Stimulated activated memory B cell treated with anti-CD40 and anti-IgM and Interleukin-4, amounts not matched to agents 10 μg/mL and 1 μg/mL and 100 μg/mL, for 72 hours (primary cell): ENCODE data around the gene C1orf232.

Experiments used
- ATAC-seq: fragments of 150-1000 bp; cut with Tn5 transposase; 2 replicates; pipeline ENCODE4 v1.10.0; 2021
- H3K27ac Mint-ChIP-seq: one replicate; pipeline ENCODE4 v1.8.0; 2022; ENCODE audit warnings: mild to moderate bottlenecking, mixed read lengths
- H3K27me3 Mint-ChIP-seq: one replicate; pipeline ENCODE4 v1.8.0; 2022; ENCODE audit warnings: mixed read lengths
- H3K36me3 Mint-ChIP-seq: one replicate; pipeline ENCODE4 v1.8.0; 2022; ENCODE audit warnings: mixed read lengths
- H3K4me1 Mint-ChIP-seq: one replicate; pipeline ENCODE4 v1.8.0; 2022; ENCODE audit warnings: mixed read lengths
- H3K4me3 Mint-ChIP-seq: one replicate; pipeline ENCODE4 v1.8.0; 2022; ENCODE audit warnings: mild to moderate bottlenecking, moderate library complexity, mixed read lengths
- H3K9me3 Mint-ChIP-seq: one replicate; pipeline ENCODE4 v1.8.0; 2022; ENCODE audit warnings: mixed read lengths

C1orf232 gene

GRCh38 chr1:26154750-26155149 is 14.0 kb downstream of the C1orf232 start:
- no peaks in the 10 kb centered on the region for H3K36me3 Mint-ChIP-seq
- no peak for ATAC-seq
- peaks cover 9% of the 10 kb centered on the region for H3K4me1 Mint-ChIP-seq
- peaks cover 62% of the 10 kb centered on the region for H3K27me3 Mint-ChIP-seq
- no peak overlapping the region for H3K4me3 Mint-ChIP-seq
- no peak overlapping the region for H3K27ac Mint-ChIP-seq
- H3K9me3 Mint-ChIP-seq = no peaks in the 10 kb centered on the region

- Mint-ChIP-seq H3K9me3 (no peaks in the 10 kb centered on the region), H3K27ac (no peak overlapping the region), H3K27me3 (peaks cover 62% of the 10 kb centered on the region), H3K36me3 (no peaks in the 10 kb centered on the region), H3K4me1 (peaks cover 9% of the 10 kb centered on the region), H3K4me3 (no peak overlapping the region)
- ATAC-seq = no peak
Observed at GRCh38 chr1:26153966-26154532, 14.7 kb downstream of the C1orf232 start.

- ATAC-seq = no peak
- Mint-ChIP-seq H3K27ac (no peak overlapping the region), H3K9me3 (no peaks in the 10 kb centered on the region), H3K4me3 (no peak overlapping the region), H3K36me3 (no peaks in the 10 kb centered on the region), H3K4me1 (peaks cover 6% of the 10 kb centered on the region), H3K27me3 (peaks cover 44% of the 10 kb centered on the region)
Observed at GRCh38 chr1:26148887-26149286, 19.9 kb downstream of the C1orf232 start.

GRCh38 chr1:26145960-26146294 is 22.8 kb downstream of the C1orf232 start:
- Mint-ChIP-seq H3K36me3 (no peaks in the 10 kb centered on the region), H3K9me3 (no peaks in the 10 kb centered on the region), H3K4me3 (no peak overlapping the region), H3K27ac (no peak overlapping the region), H3K4me1 (peaks cover 6% of the 10 kb centered on the region), H3K27me3 (peaks cover 44% of the 10 kb centered on the region)
- no peak for ATAC-seq

- Mint-ChIP-seq H3K36me3 (no peaks in the 10 kb centered on the region), H3K4me3 (no peak overlapping the region), H3K27ac (no peak overlapping the region), H3K9me3 (no peaks in the 10 kb centered on the region), H3K4me1 (peaks cover 6% of the 10 kb centered on the region), H3K27me3 (peaks cover 43% of the 10 kb centered on the region)
- ATAC-seq = peak; percentile 64
Observed at GRCh38 chr1:26145041-26145959, 23.5 kb downstream of the C1orf232 start.

- Mint-ChIP-seq H3K27me3 (peaks cover 14% of the 10 kb centered on the region), H3K4me1 (peaks cover 6% of the 10 kb centered on the region), H3K9me3 (no peaks in the 10 kb centered on the region), H3K27ac (no peak overlapping the region), H3K36me3 (no peaks in the 10 kb centered on the region), H3K4me3 (no peak overlapping the region)
- no peak for ATAC-seq
Observed at GRCh38 chr1:26142159-26142558, 26.6 kb downstream of the C1orf232 start.

- H3K27ac Mint-ChIP-seq = no peak overlapping the region
- no peaks in the 10 kb centered on the region for H3K27me3 Mint-ChIP-seq
- H3K4me3 Mint-ChIP-seq = no peak overlapping the region
- no peaks in the 10 kb centered on the region for H3K9me3 Mint-ChIP-seq
- ATAC-seq = no peak
- peaks cover 7% of the 10 kb centered on the region for H3K36me3 Mint-ChIP-seq
- no peaks in the 10 kb centered on the region for H3K4me1 Mint-ChIP-seq
Observed at GRCh38 chr1:26138974-26139558, 29.7 kb downstream of the C1orf232 start.

- Mint-ChIP-seq H3K9me3 (no peaks in the 10 kb centered on the region), H3K27me3 (peaks cover 14% of the 10 kb centered on the region), H3K36me3 (peaks cover 7% of the 10 kb centered on the region), H3K4me3 (no peak overlapping the region), H3K4me1 (no peaks in the 10 kb centered on the region), H3K27ac (no peak overlapping the region)
- no peak for ATAC-seq
Observed at GRCh38 chr1:26134466-26134865, 34.3 kb downstream of the C1orf232 start.

GRCh38 chr1:26132834-26133167 is 36.0 kb downstream of the C1orf232 start:
- H3K9me3 Mint-ChIP-seq = no peaks in the 10 kb centered on the region
- no peak overlapping the region for H3K4me3 Mint-ChIP-seq
- no peak for ATAC-seq
- H3K27me3 Mint-ChIP-seq = peaks cover 17% of the 10 kb centered on the region
- peaks cover 3% of the 10 kb centered on the region for H3K4me1 Mint-ChIP-seq
- H3K27ac Mint-ChIP-seq = no peak overlapping the region
- peaks cover 7% of the 10 kb centered on the region for H3K36me3 Mint-ChIP-seq

- no peaks in the 10 kb centered on the region for H3K9me3 Mint-ChIP-seq
- ATAC-seq = no peak
- peaks cover 21% of the 10 kb centered on the region for H3K27me3 Mint-ChIP-seq
- no peak overlapping the region for H3K4me3 Mint-ChIP-seq
- no peak overlapping the region for H3K27ac Mint-ChIP-seq
- peaks cover 7% of the 10 kb centered on the region for H3K36me3 Mint-ChIP-seq
- H3K4me1 Mint-ChIP-seq = peaks cover 8% of the 10 kb centered on the region
Observed at GRCh38 chr1:26132128-26132833, 36.5 kb downstream of the C1orf232 start.

- ATAC-seq = no peak
Observed at GRCh38 chr1:26130695-26131094, 38.1 kb downstream of the C1orf232 start.

GRCh38 chr1:26129778-26130177 is 39.0 kb downstream of the C1orf232 start:
- no peak for ATAC-seq
- no peaks in the 10 kb centered on the region for H3K9me3 Mint-ChIP-seq
- H3K4me3 Mint-ChIP-seq = no peak overlapping the region

More at GRCh38 chr1:26130695-26131094, 38.1 kb downstream of the C1orf232 start:
- Mint-ChIP-seq H3K27ac (no peak overlapping the region), H3K4me3 (no peak overlapping the region), H3K4me1 (peaks cover 14% of the 10 kb centered on the region), H3K27me3 (peaks cover 21% of the 10 kb centered on the region), H3K36me3 (peaks cover 7% of the 10 kb centered on the region), H3K9me3 (no peaks in the 10 kb centered on the region)

GRCh38 chr1:26127235-26128163 is 41.3 kb downstream of the C1orf232 start:
- Mint-ChIP-seq H3K4me1 (peaks cover 20% of the 10 kb centered on the region), H3K4me3 (no peak overlapping the region), H3K27me3 (peaks cover 21% of the 10 kb centered on the region), H3K9me3 (no peaks in the 10 kb centered on the region), H3K27ac (no peak overlapping the region), H3K36me3 (peaks cover 9% of the 10 kb centered on the region)
- no peak for ATAC-seq

More at GRCh38 chr1:26129778-26130177, 39.0 kb downstream of the C1orf232 start:
- Mint-ChIP-seq H3K27me3 (peaks cover 21% of the 10 kb centered on the region), H3K36me3 (peaks cover 5% of the 10 kb centered on the region), H3K27ac (no peak overlapping the region), H3K4me1 (peaks cover 14% of the 10 kb centered on the region)

- Mint-ChIP-seq H3K36me3 (peaks cover 17% of the 10 kb centered on the region), H3K27me3 (peaks cover 12% of the 10 kb centered on the region), H3K4me3 (no peak overlapping the region), H3K27ac (peak overlapping the region; percentile 32), H3K4me1 (peaks cover 20% of the 10 kb centered on the region), H3K9me3 (no peaks in the 10 kb centered on the region)
- ATAC-seq = peak; percentile 78
Observed at GRCh38 chr1:26126321-26127084, 42.3 kb downstream of the C1orf232 start.
